HG03159 (cell line): Measurements from ENCODE around the gene ALPP.
"Not testable (repeated sequence)": the region's sequence is repeated elsewhere in the genome, so short reads cannot be mapped to it uniquely, and the experiment has no call there.

ENCODE experiments used
- ATAC-seq: cut with Tn5 transposase; IDR thresholded peaks from one replicate; pipeline ENCODE4 v1.9.1; 2021; ENCODE audit warnings: mild to moderate bottlenecking, moderate library complexity; ENCODE audit not compliant: unreplicated experiment

Gene ALPP

GRCh38 chr2:232400256-232401015 lies 21.9 kb downstream of the ALPP start:
- no peak for ATAC-seq

- no peak for ATAC-seq
These were observed 24.0 kb downstream of the ALPP start for GRCh38 chr2:232402518-232402917.

- no peak for ATAC-seq
These were observed 27.5 kb downstream of the ALPP start for GRCh38 chr2:232405943-232406510.

GRCh38 chr2:232406556-232407310 lies 28.2 kb downstream of the ALPP start, which contains the start of gene ALPG:
Gene ALPG, plus strand, starts transcription at chr2:232406844. Its CDS starts 51 bp downstream, at chr2:232406895.
- no peak for ATAC-seq

GRCh38 chr2:232407428-232408150 lies 29.0 kb downstream of the ALPP start:
- ATAC-seq = not testable (repeated sequence)

GRCh38 chr2:232408269-232408668 lies 29.7 kb downstream of the ALPP start:
- ATAC-seq = not testable (repeated sequence)

- not testable (repeated sequence) for ATAC-seq
These were observed 31.1 kb downstream of the ALPP start for GRCh38 chr2:232409617-232410016.

- ATAC-seq = no peak
These were observed 31.8 kb downstream of the ALPP start for GRCh38 chr2:232410238-232410900.

- no peak for ATAC-seq
These were observed 33.5 kb downstream of the ALPP start for GRCh38 chr2:232411901-232412629.

- no peak for ATAC-seq
These were observed 34.4 kb downstream of the ALPP start for GRCh38 chr2:232412986-232413385.

GRCh38 chr2:232415138-232415690 lies 36.7 kb downstream of the ALPP start:
- ATAC-seq = no peak

GRCh38 chr2:232415736-232416520 lies 37.4 kb downstream of the ALPP start:
- no peak for ATAC-seq

- ATAC-seq = no peak
These were observed 38.2 kb downstream of the ALPP start for GRCh38 chr2:232416521-232417470.

- ATAC-seq = no peak
These were observed 38.9 kb downstream of the ALPP start for GRCh38 chr2:232417489-232417888.

- ATAC-seq = no peak
These were observed 39.5 kb downstream of the ALPP start for GRCh38 chr2:232418056-232418455.

- no peak for ATAC-seq
These were observed 40.1 kb downstream of the ALPP start for GRCh38 chr2:232418466-232419244.
